Keratinocyte (primary cell): ENCODE measurements around the gene GID4. TPM values are rescaled to one million over a fixed set of nuclear protein-coding genes. Genes with fewer than 3 reads are reported as not detected.
"Not testable (repeated sequence)": the region's sequence is repeated elsewhere in the genome, so short reads cannot be mapped to it uniquely, and the experiment has no call there.

Experiments used
- DNase-seq: peaks from one replicate; pipeline ENCODE4 v3.0.0-alpha.2; 2011; ENCODE audit warnings: low read depth, missing footprints, low spot score
- FAIRE-seq: peaks from 2 replicates; lab custom pipeline; 2011; peaks lifted over from hg19 to GRCh38; lab: Jason Lieb, UNC
- H2AFZ ChIP-seq: 2 replicates; pipeline ENCODE4 v1.6.0; 2012; ENCODE audit warnings: low read length, control low read depth, inconsistent platforms; ENCODE audit not compliant: control insufficient read depth
- H3K27ac ChIP-seq: 2 replicates; pipeline ENCODE4 v1.5.1; 2011; ENCODE audit warnings: low read length; ENCODE audit not compliant: control insufficient read depth, insufficient read depth
- H3K27me3 ChIP-seq: 3 replicates; pipeline ENCODE4 v1.6.0; 2011; ENCODE audit warnings: low read length; ENCODE audit not compliant: control insufficient read depth, insufficient read depth; ENCODE audit errors: extremely low read depth
- H3K36me3 ChIP-seq, 2 experiments: 2 replicates in 1 of 2; 3 replicates in 1 of 2; pipeline ENCODE4 v1.5.1; 2011; ENCODE audit warnings: low read length in 2 of 2, mild to moderate bottlenecking in 1 of 2; ENCODE audit not compliant: control insufficient read depth in 2 of 2, insufficient read depth in 2 of 2; ENCODE audit errors: extremely low read depth in 1 of 2
- H3K4me1 ChIP-seq: 3 replicates; pipeline ENCODE4 v1.5.1; 2011; ENCODE audit warnings: low read length; ENCODE audit not compliant: control insufficient read depth, insufficient read depth; ENCODE audit errors: extremely low read depth
- H3K4me2 ChIP-seq: 3 replicates; pipeline ENCODE4 v1.6.0; 2011; ENCODE audit warnings: low read depth, low read length; ENCODE audit not compliant: control insufficient read depth, insufficient read depth; ENCODE audit errors: extremely low read depth
- H3K4me3 ChIP-seq, 3 experiments: fragments of 200-600 bp in 1 of 3; sonication (generic) in 1 of 3; 2 replicates in 2 of 3; 3 replicates in 1 of 3; pipeline ENCODE4 v1.5.1; 2011 to 2016; ENCODE audit warnings: low read length in 3 of 3, mild to moderate bottlenecking in 3 of 3, control low read depth in 2 of 3, inconsistent platforms in 1 of 3, low read depth in 1 of 3, mixed read lengths in 1 of 3, mixed run types in 1 of 3, moderate library complexity in 1 of 3; ENCODE audit not compliant: control insufficient read depth in 2 of 3, insufficient read depth in 2 of 3; ENCODE audit errors: extremely low read depth in 1 of 3
- H3K79me2 ChIP-seq: 2 replicates; pipeline ENCODE4 v1.6.0; 2012; ENCODE audit warnings: low read length; ENCODE audit not compliant: control insufficient read depth, insufficient read depth
- H3K9ac ChIP-seq: 3 replicates; pipeline ENCODE4 v1.6.0; 2011; ENCODE audit warnings: low read length; ENCODE audit not compliant: control insufficient read depth, insufficient read depth; ENCODE audit errors: extremely low read depth
- H3K9me1 ChIP-seq: 3 replicates; pipeline ENCODE4 v1.6.0; 2011; ENCODE audit warnings: low read length; ENCODE audit not compliant: control insufficient read depth, insufficient read depth; ENCODE audit errors: extremely low read depth
- H3K9me3 ChIP-seq: 2 replicates; pipeline ENCODE4 v1.5.1; 2012; ENCODE audit warnings: low read depth, low read length; ENCODE audit not compliant: control insufficient read depth
- H4K20me1 ChIP-seq: 3 replicates; pipeline ENCODE4 v1.6.0; 2011; ENCODE audit warnings: low read length; ENCODE audit not compliant: control insufficient read depth, insufficient read depth; ENCODE audit errors: extremely low read depth
- EZH2 ChIP-seq: IDR thresholded peaks from one replicate; pipeline ENCODE4 v1.6.1; 2012; ENCODE audit warnings: inconsistent platforms, mild to moderate bottlenecking, low read length, moderate library complexity
- dilution Hi-C: fragments of 300-500 bp; cut with MboI; formaldehyde crosslinking; loops from one replicate; pipeline ENCODE4 v1.7.0; 2020; ENCODE audit warnings: low sequenced_read_pairs; ENCODE audit not compliant: extremely low pct_ligation_motif_present
- polyA plus RNA-seq, 5 experiments: library from polyadenylated mRNA; depleted of rRNA in 3 of 5; stranded (reverse) in 3 of 5; stranded (forward) in 1 of 5; unstranded in 1 of 5; fragments of >200 nt; gene quantifications; 1 replicate in 1 of 5; 2 replicates in 3 of 5; 3 replicates in 1 of 5; pipeline versions ENCODE4 v1.2.1 to v1.2.3, GENCODE V29; 2011 to 2012; ENCODE audit warnings: missing spikeins in 2 of 5, low read depth in 1 of 5, low replicate concordance in 1 of 5
- TF ChIP-seq, protein P1 (sequence below), 3 experiments: IDR thresholded peaks in 1 of 3; conservative IDR thresholded peaks in 1 of 3; optimal IDR thresholded peaks in 1 of 3; 2 replicates in 2 of 3; 3 replicates in 1 of 3; pipeline versions ENCODE3 to v1.5.1; 2011; ENCODE audit warnings: low read length in 3 of 3, mild to moderate bottlenecking in 3 of 3, moderate library complexity in 2 of 3, control low read depth in 1 of 3, inconsistent platforms in 1 of 3; ENCODE audit not compliant: insufficient read depth in 2 of 3; ENCODE audit errors: extremely low read depth in 1 of 3

Gene GID4
- polyA plus RNA-seq, 1 donor (not counting 4 experiments of a cell fraction or from before 2014, with no cell fraction given) = 16.8 TPM

- no peak for DNase-seq
- Histone ChIP-seq H3K4me3 (no peak overlapping the region), H3K79me2 (no peaks in the 10 kb centered on the region), H3K9ac (no peak overlapping the region), H3K9me1 (no peaks in the 10 kb centered on the region), H2AFZ (no peak overlapping the region), H3K4me1 (peaks cover 26% of the 10 kb centered on the region), H3K36me3 (no peaks in the 10 kb centered on the region), H3K9me3 (no peaks in the 10 kb centered on the region), H3K4me2 (no peak overlapping the region), H4K20me1 (no peaks in the 10 kb centered on the region), H3K27ac (no peak overlapping the region), H3K27me3 (no peaks in the 10 kb centered on the region)
- dilution Hi-C loops = no loop called here
- TF ChIP-seq, protein P1, sequence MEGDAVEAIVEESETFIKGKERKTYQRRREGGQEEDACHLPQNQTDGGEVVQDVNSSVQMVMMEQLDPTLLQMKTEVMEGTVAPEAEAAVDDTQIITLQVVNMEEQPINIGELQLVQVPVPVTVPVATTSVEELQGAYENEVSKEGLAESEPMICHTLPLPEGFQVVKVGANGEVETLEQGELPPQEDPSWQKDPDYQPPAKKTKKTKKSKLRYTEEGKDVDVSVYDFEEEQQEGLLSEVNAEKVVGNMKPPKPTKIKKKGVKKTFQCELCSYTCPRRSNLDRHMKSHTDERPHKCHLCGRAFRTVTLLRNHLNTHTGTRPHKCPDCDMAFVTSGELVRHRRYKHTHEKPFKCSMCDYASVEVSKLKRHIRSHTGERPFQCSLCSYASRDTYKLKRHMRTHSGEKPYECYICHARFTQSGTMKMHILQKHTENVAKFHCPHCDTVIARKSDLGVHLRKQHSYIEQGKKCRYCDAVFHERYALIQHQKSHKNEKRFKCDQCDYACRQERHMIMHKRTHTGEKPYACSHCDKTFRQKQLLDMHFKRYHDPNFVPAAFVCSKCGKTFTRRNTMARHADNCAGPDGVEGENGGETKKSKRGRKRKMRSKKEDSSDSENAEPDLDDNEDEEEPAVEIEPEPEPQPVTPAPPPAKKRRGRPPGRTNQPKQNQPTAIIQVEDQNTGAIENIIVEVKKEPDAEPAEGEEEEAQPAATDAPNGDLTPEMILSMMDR (optimal IDR thresholded peaks at IDR 0.05 in 1 of 3, IDR thresholded peaks at IDR 0.05 in 1 of 3, conservative IDR thresholded peaks at IDR 0.05 in 1 of 3; ENCODE audit: extremely low read depth in 1 of 3, insufficient read depth in 2 of 3, low read length in 3 of 3) = no peak
- no peak for TF ChIP-seq EZH2
- FAIRE-seq = no peak
Observed at GRCh38 chr17:17993852-17994251, 45.4 kb upstream of the GID4 start.

DNA sequence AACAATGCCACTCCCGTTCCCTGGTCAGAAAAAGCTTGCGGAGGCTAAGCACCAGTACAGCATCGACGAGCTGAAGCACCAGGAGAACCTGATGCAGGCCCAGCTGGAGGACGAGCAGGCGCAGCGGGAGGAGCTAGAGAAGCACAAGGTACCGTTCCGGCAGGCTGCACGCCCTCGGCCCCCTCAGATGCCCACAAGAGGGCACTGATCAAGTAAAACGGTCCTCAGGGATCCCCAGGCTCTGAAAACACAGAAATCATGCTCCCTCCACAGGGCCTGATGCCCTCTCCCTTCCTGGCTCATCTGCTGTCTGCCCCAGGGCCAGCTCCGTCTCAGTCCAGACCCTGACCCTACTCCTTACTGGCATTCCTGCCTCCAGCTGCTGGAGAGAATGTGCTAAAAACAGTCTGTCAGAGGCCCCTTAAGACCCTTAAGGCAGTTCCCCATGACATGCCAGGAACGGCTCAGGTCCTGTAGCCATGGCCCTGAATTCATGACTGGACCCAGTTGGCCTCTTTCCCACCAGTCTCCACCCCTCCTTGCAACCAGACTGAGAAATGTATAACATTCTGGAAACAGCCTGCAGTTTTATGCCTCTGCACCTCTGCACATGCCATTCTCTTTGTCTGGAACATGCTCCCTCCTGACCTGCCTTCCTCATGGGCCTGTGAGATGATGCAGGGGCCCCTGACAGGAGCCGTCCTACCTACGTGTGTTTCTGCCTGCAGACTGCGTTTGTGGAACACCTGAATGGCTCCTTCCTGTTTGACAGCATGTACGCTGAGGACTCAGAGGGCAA is 44.7 kb upstream of the GID4 start:
- no peaks in the 10 kb centered on the region for H4K20me1 ChIP-seq
- H3K4me3 ChIP-seq = no peak overlapping the region
- H3K36me3 ChIP-seq = no peaks in the 10 kb centered on the region
- no peaks in the 10 kb centered on the region for H3K79me2 ChIP-seq
- TF ChIP-seq, protein P1 (optimal IDR thresholded peaks at IDR 0.05 in 1 of 3, IDR thresholded peaks at IDR 0.05 in 1 of 3, conservative IDR thresholded peaks at IDR 0.05 in 1 of 3; ENCODE audit: extremely low read depth in 1 of 3, insufficient read depth in 2 of 3, low read length in 3 of 3) = peak; percentile 16 to 43 (median 23)
- TF ChIP-seq EZH2 = no peak
- no peak overlapping the region for H3K9ac ChIP-seq
- no peaks in the 10 kb centered on the region for H3K9me3 ChIP-seq
- H3K4me1 ChIP-seq = peaks cover 26% of the 10 kb centered on the region
- FAIRE-seq = peak; percentile 61
- no peaks in the 10 kb centered on the region for H3K9me1 ChIP-seq
- no peak for DNase-seq
- peak overlapping the region; percentile 16 for H3K4me2 ChIP-seq
- no peaks in the 10 kb centered on the region for H3K27me3 ChIP-seq
- dilution Hi-C loops = no loop called here
- no peak overlapping the region for H3K27ac ChIP-seq
- peak overlapping the region; percentile 34 for H2AFZ ChIP-seq

- peaks cover 14% of the 10 kb centered on the region for H3K4me1 ChIP-seq
- FAIRE-seq, H3K9ac ChIP-seq, dilution Hi-C loops, H3K27ac ChIP-seq, H3K4me3 ChIP-seq, H2AFZ ChIP-seq, DNase-seq, H3K79me2 ChIP-seq, H4K20me1 ChIP-seq, H3K27me3 ChIP-seq, H3K9me3 ChIP-seq, H3K4me2 ChIP-seq, H3K36me3 ChIP-seq, H3K9me1 ChIP-seq: not testable (repeated sequence)
Observed at GRCh38 chr17:17995887-17996286, 43.3 kb upstream of the GID4 start.
